Endometrial microvascular endothelial cells (primary cell): ENCODE measurements around the gene OR1F1. TPM values are rescaled to one million over a fixed set of nuclear protein-coding genes. Genes with fewer than 3 reads are reported as not detected.
"Not testable (repeated sequence)": the region's sequence is repeated elsewhere in the genome, so short reads cannot be mapped to it uniquely, and the experiment has no call there.

ENCODE experiments used
- in situ Hi-C: cut with HindIII; loops from 2 replicates; pipeline ENCODE4 v1.10.0; 2017; ENCODE audit warnings: low sequenced_read_pairs, low pct_unique_long_range_greater_than_20kb; ENCODE audit errors: inconsistent ontology term
- total RNA-seq: library from RNA; depleted of rRNA; stranded (reverse); fragments of >200 nt; gene quantifications from one replicate; pipeline ENCODE4 v1.2.3, GENCODE V29; 2015; ENCODE audit errors: inconsistent ontology term

OR1F1 gene
- total RNA-seq, 1 donor from 2014 or later: not detected

DNA sequence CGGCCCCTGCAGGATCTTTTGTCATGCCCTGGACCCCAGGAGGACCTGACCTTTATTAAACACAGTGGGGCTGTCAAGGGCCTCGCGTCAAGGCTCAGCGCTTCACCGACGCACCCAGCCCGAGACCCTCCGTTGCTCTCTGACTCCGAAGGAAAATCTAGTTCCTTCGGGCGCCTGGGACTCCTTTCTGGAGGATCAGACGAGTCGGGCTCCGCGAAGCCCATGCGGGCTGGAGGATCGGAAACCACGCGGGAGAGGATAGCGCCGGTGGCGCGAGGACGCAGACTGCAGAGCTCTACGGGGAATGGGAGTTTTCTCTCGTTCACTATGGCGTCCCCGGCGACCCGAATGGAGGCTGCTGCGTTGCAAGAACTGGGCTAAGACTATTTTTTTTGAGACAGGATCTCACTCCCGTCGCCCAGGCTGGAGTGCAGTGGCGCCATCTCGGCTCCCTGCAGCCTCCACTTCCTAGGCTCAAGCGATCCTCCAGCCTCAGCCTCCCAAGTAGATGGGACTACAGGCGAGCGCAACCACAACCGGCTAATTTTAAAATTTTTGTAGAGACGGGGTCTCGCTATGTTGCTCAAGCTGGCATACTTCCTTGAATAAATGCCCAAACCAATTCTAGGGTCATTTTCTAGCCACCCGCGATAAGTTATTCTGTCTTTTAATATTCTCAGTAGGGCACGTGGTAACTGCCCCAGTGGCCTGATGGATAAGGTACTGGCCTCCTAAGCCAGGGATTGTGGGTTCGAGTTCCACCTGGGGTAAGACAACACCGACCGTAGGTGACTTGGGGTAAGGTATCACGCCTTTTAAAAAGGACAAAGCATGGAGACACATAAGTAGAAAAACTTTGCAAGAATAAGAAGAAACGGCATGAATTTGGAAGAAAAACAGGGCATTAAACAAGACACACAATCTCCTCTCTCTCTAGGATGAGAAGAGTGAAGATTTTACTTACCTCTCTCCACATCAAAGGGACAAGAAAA, 5.5 kb downstream of the OR1F1 start:
- in situ Hi-C loops: no loop called here

DNA sequence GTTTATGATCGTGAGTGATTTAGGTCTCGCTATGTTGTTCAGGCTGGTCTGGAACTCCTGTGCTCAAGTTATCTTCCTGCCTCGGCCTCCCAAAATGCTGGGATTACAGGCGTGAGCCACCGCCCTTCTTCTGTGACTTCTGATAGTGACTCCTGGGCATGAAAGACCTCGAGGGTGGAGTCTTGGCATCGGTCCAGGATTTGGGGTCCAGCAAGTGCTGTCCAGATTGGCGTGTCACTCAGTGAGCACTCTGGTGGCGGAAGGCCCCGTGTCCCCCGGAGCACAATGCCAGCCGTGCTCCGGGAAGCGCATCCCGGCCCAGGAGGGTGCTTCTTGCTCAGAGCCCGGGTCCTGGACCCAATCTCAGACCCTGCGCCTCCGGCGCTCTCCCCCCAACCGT, 6.8 kb downstream of the OR1F1 start:
- in situ Hi-C loops: no loop called here

DNA sequence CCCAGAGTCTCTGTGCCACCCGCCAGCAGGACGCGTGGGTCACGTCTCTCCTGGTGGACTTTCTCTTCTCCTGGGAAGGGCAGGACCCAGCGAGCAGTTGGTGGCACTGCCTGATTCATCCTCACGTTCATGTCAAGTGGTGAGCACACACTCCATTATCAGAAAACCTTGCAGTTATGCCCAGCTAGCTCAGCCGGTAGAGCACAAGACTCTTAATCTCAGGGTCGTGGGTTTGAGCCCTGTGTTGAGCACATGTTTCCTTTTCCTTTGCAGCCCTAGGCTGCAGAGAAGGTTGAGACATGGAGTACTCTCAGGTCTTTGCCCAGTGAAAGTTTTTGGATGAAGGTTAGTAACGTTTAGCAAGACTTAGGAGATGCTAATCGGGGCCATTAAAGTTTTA, 8.0 kb downstream of the OR1F1 start:
- in situ Hi-C loops: no loop called here

DNA sequence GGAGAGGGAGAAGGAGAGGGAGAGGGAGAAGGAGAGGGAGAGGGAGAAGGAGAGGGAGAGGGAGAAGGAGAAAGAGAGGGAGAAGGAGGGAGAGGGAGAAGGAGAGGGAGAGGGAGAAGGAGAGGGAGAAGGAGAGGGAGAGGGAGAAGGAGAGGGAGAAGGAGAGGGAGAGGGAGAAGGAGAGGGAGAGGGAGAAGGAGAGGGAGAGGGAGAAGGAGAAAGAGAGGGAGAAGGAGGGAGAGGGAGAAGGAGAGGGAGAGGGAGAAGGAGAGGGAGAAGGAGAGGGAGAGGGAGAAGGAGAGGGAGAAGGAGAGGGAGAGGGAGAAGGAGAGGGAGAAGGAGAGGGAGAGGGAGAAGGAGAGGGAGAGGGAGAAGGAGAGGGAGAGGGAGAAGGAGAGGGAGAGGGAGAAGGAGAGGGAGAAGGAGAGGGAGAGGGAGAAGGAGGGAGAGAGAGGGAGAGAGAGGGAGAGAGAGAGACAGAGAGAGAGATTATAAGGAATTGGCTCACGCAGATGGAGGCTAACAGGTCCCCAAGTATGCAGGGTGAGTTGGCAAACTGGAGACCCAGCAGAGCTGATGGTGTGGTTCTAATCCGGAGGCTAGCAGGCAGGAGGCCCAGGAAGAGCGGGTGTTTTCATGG, 9.8 kb downstream of the OR1F1 start:
- in situ Hi-C loops: not testable (repeated sequence)

DNA sequence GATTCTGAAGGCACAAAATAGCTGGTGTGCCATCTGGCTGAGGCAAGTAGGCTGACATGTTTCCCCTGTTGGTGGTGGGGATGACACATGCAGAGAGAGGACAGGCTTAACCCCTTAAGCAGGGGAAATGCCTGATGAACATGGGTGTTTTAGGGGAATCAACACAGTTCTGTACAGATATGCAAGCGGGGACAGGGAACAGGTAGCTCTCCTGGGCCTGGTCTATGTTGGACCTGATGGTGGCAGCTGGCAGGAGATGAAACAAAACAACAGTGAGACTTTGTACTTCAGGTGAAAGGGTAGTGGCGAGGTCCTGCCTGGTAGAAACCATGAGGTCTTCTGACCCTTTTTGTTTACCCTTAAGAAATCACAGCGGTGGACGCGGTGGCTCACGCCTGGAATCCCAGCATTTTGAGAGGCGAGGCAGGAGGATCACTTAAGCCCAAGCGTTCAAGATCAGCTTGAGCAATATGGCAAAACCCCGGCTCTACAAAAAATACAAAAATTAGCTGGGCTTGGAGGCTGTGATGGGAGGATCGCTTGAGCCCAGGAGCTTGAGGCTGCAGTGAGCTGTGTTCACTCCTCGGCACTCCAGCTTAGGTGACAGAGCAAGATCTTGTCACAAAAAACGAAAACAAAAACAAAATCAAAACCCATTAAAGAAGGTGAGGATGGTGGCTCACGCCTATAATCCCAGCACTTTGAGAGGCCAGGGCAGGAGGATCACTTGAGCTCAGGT, 10.5 kb downstream of the OR1F1 start:
- in situ Hi-C loops: no loop called here

DNA sequence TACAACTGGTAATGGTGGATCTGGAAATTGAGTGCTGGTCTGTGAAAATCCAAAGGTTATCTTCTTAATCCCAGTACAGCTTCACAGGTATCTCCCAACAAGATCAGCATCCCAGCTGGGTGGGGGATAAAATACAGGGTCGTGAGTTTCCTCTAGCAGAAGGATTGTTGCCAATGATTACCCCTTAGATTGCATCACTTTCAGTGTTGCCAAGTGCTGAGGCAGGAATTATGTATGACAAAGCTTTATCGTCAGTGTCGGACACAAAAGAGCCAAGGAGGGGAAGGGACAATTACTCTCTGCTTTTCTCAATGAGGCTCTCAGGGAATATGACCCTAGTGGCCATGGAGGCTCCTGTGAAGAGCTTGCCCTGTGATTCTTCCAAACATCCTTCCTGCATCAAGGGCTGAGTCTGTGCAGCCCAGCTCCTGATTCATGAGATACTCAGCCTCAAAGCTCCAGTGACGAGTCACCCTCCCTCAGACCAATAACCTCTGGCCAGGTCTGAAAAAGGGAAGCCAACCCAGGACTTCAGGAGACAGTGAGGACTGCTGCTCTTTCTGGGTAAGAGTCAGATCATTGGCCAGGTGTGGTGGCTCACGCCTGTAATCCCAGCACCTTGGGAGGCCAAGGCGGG, 15.0 kb downstream of the OR1F1 start:
- in situ Hi-C loops: no loop called here

DNA sequence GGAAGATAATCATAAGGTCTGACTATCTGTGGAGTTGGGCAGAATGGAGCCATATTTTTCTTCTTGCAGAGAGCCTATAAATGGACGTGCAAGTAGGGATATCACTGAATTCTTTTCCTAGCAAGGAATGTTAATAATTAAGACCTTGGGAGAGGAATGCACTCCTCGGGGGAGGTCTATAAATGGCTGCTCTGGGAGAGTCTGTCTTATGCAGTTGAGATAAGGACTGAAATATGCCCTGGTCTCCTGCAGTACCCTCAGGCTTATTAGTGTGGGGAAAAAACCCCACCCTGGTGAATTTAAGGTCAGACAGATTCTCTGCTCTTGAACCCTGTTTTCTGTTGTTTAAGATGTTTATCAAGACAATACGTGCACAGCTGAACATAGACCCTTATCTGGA, 17.9 kb downstream of the OR1F1 start:
- in situ Hi-C loops: not testable (repeated sequence)

DNA sequence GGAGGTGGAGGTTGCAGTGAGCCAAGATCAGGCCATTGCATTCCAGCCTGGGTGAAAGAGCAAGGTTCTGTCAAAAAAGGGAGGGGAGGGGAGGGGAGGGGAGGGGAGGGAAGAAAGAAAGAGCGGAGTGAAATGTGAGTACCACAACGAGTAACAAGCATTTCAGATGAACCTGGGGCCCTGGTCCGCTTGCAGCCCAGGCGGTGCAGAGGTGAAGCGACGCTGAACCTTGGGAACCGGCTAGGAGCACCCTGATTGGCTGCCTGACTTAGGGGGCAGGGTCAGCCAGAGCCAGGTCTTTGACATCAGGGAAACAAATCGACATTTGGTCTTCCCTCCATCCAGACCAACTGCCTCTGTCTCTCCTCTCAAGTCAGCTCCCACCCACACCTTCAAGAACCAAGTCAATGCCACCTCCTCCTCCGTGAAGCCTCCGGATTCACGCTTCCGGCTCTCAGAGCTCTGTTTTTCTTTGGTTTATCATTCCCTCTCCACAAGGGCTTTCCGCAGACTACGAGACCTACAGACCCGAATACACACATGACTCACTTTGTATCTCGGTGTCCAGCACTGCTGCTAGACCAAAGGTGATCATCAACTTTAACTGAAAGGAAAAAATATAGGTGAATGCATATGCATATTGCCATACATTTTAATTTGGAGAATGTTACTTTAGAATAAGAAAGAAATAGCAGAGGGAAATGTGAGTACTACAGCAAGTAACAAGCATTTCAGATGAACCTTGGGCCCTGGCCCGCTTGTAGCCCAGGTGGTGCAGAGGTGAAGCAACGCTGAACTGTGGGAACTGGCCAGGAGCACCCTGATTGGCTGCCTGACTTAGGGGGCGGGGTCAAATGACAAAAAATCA, 19.3 kb downstream of the OR1F1 start:
- in situ Hi-C loops: no loop called here

DNA sequence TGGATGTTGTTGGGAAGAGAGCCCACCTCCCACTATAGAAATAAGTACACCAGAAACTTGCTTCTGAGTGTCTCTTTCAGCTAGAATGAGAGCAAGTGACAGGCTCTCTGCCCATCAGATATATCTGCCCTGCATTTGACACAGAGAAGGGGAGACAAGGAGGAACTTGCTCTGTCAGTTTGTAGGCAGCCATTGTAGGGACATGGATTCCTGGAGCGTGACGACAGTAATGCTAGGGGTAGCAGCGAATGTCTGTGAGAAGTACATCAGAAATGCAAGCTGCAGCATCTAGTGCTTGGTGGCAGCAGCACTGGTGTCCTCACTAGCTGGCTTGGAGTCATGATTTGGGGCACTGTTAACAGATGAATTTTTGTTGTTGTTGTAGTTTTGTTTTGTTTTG, 24.0 kb downstream of the OR1F1 start:
- in situ Hi-C loops: no loop called here

DNA sequence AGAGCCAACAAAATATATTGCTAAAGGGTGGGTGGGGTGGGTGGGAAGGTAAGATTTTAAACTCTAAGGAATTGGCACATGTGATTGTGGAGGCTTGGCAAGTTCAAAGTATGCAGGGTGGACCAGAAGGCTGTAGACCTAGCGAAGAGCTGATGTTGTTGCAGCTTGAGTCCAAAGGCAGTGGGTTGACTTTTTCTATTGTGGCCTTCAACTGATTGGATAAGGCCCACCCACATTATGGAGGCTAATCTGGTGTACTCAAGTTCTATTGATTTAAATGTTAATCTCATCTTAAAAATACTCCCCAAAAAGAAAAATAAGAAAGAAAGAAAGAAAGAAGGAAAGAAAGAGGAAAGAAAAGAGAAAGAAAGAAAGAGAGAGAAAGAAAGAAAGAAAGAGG, 24.6 kb downstream of the OR1F1 start:
- in situ Hi-C loops: no loop called here

DNA sequence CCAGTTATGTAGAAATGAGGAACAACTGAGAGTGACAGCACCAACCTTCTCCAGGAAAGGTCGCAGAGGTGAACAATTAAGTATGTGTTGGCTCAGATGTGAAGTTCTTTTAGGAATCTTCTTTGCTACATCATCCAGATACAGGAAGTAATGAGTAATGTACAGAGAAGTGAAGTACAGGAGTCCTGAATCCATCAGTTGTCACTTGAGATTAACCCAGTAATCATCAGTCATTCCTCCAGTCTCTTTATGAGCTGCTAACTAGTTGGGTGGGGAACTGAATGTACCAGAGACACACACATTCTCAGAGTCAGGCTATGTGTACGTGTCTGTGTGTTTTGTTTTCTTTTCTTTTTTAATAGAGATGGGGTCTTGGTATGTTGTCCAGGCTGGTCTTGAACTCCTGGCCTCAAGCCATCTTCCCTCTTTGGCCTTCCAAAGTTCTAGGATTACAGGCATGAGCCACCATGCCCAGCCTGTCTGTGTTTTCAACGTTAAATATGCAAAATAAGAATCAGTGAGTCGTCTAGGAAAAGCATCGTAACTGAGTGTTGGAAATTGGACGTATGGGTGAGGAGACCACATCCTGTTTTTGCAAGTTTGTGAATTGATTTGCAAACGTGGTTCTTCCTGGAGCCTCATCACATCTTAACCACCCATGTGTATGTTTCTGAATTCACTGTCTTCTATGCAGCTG, 27.0 kb downstream of the OR1F1 start:
- in situ Hi-C loops: no loop called here

DNA sequence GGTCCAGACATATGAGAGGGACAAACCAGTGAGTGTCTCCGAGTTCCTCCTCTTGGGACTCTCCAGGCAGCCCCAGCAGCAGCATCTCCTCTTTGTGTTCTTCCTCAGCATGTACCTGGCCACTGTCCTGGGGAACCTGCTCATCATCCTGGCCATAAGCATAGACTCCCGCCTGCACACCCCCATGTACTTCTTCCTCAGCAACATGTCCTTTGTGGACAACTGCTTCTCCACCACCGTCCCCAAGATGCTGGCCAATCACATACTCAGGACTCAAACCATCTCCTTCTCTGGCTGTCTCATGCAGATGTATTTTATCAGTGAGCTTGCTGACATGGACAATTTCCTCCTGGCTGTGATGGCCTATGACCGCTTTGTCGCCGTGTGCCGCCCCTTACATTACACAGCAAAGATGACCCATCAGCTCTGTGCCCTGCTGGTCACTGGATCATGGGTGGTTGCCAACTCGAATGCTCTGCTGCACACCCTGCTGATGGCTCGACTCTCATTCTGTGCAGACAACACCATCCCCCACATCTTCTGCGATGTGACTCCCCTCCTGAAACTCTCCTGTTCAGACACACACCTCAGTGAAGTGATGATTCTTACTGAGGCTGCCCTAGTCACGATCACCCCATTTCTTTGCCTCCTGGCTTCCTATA, 27.7 kb downstream of the OR1F1 start:
- in situ Hi-C loops: no loop called here

DNA sequence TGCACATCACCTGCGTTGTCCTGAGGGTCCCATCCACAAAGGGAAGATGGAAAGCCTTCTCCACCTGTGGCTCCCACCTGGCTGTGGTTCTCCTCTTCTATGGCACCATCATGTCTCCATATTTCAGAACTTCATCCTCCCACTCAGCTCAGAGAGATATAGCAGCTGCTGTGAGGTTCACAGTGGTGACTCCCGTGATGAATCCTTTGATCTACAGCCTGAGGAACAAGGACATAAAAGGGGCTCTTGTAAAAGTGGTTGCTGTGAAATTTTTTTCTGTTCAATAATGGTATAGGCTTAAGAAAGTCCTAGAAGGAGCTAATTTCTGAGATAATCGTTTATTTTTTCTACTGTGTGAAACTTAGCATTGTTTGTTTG, 28.2 kb downstream of the OR1F1 start:
- in situ Hi-C loops: no loop called here

DNA sequence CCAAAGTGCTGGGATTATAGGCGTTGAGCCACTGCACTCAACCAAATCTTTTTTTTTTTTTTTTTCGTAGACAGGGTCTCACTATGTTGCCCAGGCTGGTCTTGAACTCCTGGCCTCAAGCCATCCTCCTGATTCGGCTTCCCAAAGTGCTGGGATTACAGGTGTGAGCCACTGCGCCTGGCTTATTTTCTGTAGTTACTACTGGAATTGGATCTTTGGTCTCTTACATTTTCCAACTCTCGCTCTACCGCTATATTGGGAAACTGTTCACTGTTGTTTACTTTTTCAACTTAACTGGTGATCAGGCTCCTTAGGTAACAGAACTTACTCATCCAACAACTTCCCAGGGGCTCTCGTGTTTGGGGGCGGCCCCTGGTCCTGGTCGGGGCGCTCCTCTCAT, 32.8 kb downstream of the OR1F1 start:
- in situ Hi-C loops: no loop called here

DNA sequence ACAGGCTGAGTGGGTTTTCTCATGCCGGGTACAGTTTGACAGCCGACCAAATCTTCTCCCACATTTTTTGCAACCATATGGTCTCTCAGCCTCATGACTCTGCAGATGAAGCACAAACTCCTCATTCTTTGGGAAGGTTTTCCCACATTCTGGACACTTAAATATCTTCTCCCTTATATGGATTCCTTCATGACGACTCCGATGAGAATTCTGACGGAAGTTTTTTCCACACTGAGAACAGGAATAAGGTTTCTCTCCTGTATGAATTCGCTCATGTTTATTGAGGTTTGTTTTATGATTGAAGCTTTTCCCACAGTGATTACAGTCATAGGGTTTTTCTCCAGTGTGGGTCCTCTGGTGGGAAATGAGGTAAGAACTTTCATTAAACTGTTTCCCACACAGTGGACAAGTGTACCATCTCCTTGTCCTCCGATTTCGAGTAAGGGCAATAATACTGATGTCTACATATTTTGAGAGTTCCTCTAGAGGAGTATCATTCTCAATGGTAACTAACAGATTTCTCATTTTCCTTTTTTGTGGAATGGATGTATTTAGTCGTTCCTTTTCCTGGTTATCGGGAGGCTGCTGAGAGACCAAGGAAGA, 36.0 kb downstream of the OR1F1 start:
- in situ Hi-C loops: no loop called here

DNA sequence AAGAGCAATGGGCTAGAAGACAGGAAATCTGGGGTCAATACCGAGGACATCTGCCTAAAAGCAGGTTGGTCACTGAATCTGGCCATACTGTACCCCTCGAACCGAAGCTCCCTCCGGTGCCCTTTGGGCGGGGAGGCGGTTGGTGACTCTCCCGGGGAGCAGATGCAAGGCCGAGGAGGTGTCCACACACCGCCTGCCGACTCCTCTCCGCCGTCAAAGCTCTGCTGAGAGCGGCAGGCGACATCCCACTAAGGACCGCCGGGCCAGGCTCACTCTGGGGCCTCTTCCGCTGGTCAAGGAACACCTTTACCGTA, 46.5 kb downstream of the OR1F1 start:
- in situ Hi-C loops: no loop called here
